Non-pigmented ciliary epithelial cell (primary cell): ENCODE measurements around the gene FAM241B.

Experiments
- DNase-seq: peaks from one replicate; pipeline ENCODE4 v3.0.0-alpha.2; 2010; ENCODE audit warnings: low read depth

FAM241B gene

GRCh38 chr10:69649786-69650550 is 19.9 kb downstream of the FAM241B start:
- no peak for DNase-seq

DNA sequence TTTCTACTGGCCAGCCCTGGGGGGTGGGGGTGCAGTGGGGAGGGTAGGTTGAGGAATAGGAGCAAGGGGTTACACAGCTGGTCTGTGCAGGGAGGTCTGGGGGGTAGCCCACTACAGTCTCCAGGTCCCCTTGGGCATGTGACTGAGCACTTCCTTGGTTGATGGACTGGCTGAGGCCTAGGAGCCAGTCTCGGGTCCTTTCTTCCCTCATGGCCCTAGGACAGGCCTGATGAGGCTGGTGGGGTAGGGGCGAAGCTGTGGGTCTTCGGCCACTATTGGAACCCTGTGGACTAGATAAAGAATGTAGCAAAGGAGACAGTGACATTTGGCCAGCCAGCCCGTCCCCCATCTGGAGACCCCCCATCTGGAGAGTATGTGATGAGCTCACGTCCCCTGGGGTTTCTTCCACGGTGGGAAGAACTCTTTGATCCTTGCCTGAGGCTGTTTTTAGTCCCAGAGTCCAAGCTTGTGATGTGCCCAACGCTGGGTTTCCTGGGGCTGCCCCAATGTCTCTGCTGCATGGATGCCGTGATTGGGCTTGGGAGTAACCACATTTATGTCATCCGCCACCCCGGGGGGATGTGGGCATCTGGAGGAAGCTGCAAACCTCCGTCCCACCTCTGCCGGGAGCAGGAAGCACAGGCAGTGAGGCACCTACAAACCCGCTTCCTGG is 20.7 kb downstream of the FAM241B start:
- no peak for DNase-seq

- DNase-seq: no peak
Measured at GRCh38 chr10:69651362-69651761, 21.3 kb downstream of the FAM241B start.

DNA sequence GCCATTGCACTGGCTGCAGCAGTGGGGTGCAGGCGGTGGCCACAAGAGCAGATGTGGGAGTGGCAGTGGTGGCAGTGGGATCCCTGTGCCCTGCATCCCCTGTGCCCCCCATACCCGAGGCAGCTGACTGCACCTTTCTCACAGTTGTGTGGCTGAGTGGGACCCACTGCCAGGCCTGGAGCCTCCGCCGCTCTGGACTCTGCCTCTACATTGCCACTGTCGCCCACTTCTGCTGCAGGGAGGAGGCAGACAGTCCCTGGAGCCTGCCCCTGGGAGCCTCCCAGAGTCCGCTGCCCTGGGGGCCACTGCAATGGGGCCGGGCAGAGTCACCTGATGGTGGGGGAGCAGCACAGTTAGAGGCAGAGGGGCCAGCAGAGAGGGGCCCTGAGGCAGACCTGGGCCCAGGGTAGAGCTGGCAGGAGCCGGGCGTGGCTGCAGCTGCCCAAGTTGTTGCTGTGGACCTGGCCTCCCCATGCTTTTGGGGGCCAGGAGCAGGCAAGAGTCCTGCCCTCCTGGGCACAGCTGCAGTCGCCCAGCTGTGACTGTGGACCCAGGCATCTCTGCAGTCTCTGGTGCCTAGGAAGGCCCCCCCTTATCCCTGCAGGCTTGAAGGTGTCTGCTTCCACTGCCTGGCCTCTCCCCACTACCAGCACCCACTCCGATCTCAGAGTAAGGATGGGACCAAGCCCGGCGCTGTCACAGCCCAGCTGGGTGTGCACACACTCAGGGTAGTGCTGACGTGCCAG is 22.2 kb downstream of the FAM241B start:
- DNase-seq: no peak

DNA sequence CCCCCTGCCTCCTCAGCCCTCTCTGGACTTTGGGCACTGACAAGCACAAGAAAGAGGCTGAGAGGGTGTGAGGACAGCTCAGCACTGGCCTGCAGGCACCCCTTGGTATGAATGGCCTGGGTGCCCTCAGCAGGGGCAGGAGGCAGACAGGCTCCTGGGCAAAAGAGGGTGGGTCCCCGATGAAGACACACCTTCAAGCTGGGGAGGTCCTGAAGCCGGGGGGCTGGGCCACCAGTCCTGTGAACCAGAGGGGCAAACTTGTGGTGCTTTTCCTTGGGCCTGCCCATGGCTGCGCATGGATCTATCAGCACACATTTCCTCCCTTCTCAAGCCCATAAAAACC is 22.8 kb downstream of the FAM241B start:
- no peak for DNase-seq

GRCh38 chr10:69653561-69653960 is 23.5 kb downstream of the FAM241B start:
- no peak for DNase-seq

DNA sequence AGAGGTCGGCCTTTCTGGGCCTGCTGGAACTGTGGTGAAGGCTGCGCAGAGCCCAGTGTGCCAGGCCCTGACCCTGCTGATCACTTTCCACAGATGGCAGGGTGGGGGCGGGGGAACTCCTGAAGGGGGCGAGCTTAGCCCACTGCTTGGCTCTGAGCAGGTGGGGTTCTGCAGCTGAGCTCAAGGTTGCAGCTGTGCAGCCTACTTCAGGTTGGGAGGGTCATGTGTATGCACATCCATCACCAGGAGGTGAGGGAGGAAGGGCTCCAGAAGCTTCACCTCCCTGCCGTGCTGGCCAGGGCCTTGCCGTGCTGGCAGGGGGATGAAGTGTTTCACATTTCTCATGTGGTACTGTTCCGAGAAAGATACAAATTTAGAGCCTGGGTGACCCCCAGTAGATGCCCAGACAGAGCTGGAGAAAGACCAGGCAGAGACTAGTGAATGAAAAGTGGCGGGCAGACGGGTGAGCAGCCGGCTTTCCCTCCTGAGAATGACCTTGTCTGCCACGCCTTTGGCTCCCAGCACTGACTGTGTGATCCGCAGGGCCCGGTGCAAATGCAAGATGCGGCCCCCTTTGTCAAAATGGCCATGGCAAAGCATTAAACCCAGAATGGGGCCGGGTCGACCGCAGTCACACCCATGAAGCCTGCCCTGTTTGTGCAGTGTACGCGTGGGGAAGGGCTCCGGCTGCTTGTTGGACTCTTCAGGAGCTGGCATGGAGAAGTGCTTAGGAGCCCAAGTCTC is 25.2 kb downstream of the FAM241B start:
- DNase-seq: no peak

GRCh38 chr10:69655868-69656555 is 26.0 kb downstream of the FAM241B start:
- no peak for DNase-seq

- DNase-seq: no peak
Measured at GRCh38 chr10:69656742-69657269, 26.8 kb downstream of the FAM241B start.

GRCh38 chr10:69657430-69657829 is 27.4 kb downstream of the FAM241B start:
- DNase-seq: no peak

GRCh38 chr10:69657866-69658265 is 27.8 kb downstream of the FAM241B start:
- DNase-seq: no peak

DNA sequence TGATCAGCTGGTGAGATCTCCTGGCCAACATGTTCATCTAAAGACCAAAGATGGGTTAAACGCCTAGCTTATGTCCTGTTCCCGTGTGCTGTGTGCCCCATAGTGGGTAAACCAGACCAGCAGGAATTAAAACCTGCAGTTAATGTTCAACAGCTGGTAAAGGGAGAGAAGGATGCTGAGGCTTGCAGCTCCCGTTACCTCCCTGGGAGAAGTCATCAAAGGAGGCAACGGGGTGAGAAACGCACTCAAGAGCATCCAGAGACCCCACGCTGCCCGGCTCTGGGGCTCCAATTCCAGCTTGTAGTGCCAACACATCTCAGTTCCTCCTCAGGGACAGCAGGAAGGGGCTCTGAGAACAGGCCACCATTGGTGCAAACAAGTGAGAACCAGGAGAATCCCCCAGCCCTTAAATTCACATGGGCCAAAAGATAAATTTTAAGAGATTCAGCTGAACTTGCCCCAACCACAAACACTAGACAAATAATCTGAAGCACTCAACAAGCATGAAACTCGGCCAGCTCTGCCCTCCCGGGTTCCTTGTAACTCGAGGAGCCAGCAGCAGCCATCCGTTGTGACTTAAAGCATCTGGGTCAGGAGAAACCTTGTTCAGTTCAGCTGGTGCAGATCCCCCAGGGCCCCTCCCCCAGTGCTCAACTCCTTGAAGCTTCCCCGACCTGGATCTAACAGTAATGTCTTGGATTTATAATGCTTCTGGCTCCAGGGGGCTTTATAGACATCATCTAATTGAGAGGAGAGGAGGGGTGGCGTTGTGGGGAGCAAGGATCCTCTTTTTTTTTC is 29.4 kb downstream of the FAM241B start:
- no peak for DNase-seq

GRCh38 chr10:69660296-69660695 is 30.2 kb downstream of the FAM241B start:
- DNase-seq: no peak

DNA sequence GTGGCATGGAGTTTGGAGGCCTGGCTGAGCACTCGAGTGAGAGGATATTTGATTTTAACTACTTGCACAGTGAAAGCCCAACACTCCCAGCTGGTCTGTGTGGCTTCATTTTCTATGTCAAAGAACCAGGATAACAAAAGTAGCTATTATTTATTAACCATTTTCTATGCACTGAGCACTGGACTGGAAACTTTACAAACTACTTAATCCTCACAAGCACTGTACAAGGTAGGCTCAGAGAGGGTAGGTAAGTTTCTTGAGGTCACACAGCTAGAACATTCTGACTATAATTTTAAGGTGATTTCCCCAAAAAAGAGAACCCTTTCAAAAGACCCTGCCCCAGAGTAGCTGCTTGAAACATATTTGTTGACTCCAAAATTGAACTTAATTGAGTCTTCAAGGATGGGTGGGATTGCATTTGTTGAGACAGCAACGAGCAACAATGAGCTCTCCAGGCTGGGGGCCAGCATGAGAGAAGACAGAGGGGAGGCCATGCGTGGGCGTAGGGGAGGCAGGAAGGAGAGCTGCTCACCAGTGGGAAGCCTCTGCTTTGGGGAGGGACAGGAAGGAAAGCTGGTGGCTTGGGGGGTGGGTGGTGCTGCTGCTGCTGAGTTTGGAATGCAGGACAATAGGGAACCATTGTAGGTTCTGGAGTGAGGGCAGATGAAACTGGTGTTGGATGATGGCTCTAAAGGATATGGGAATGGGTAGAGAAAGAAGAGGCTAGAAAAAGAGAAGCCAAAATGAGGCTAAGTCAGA is 31.5 kb downstream of the FAM241B start:
- DNase-seq: no peak

DNA sequence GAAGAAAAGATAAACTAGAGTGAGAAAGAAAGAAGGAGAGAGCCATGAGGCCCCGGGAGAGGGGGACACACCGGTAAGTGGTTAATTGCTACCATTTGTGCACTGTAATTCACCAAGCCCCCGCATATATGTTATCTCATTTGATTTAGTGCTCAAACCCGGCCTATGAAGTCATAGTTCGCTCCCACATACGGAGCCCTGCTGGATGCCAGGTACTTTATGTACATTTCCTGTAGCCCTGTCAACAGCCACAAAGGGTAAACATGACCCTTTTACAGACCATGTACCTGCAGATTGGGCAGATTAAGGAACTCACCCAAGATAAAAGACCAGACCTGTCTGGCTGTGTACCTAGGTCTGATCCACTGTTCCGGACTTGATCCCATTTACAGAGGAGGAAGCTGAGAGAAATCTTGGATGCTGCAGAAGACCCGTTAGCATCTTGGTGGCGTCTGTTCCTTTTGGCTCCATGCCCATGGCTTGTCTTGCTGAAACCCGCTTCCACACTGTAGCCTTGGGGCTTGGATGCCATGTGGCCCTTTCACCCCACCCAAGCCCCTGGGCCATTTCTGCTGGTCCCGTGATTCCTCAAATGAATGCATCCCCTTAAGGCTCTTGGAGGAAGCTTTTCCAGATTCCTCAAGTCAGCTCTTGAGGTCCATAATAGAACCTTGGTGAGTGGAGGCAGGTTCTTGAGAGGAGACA is 32.3 kb downstream of the FAM241B start:
- no peak for DNase-seq

- no peak for DNase-seq
Measured at GRCh38 chr10:69662901-69663300, 32.9 kb downstream of the FAM241B start.

DNA sequence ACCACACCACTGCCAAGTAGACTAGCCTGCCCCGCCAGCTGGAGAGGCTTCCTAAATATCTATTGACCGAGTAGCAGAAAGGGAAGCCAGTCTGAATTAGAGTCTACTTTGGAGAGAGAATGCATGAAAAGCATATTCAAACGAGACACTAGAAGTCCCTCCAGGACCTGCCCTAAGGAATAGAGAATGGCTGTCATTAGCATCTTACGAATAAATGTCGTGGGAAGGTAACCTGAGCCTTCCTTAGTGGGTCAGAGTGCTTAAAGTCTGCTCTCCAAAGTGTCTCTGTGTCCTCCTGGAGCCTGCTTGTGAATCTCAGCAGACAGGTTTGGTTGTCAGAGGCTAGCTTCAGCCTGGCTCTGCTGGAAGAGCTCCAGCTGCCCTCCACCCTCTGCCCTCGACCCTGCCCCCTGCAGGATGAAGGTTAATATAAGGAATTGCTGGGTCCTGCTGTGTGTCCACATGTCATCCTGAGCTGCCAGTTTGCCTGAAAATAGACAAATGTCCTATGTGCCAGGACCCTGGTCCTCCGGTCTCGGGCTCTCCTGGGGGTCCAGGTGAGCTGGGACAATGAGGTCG is 33.4 kb downstream of the FAM241B start:
- no peak for DNase-seq

DNA sequence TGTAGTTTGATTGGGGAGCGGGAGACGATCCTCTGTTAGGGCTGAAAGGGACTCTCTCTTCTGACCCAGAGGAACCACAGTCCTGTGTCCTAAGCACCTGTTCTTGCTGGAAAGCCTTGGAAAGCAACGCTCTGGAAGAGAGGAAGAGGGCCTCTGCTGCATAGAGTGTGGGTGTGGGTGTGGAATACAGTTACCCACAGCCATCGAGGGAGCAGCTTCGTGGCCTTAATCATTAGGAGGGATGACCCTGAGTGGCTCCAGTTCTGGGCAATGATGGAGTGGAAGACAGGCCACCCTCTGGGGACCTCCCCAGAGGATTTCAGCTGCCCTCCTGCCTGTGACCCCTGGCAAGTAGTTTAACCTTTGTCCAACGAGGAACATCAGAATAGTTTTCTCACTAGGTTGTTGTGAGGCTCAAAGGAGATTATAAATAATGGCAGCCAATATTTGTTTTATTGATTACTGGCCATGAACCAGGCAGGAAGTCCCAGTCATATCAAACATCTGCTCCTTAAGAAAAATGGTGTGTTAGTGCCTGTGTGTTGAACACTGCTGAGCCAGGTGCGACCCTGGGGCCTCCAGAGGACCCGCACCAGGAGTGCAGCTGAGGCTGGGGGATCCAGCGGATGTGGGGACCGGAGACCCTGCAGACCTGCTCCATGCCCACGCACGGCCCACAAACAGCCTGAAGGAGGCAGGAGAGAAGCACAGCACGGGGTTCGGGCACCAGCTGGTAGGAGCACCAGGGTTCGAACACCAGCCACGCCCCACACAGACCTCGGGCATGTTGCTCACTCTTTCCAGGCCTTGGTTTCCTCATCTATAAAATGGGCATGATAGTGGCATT is 35.6 kb downstream of the FAM241B start:
- DNase-seq: no peak
